Measurements from ENCODE around the gene NDUFAB1. TPM values are rescaled to one million over a fixed set of nuclear protein-coding genes. Genes with fewer than 3 reads are reported as not detected.
"Not testable (repeated sequence)": the region's sequence is repeated elsewhere in the genome, so short reads cannot be mapped to it uniquely, and the experiment has no call there.

Gene NDUFAB1
- polyA plus RNA-seq, 1 of the 3 experiments (the other 2 are of a cell fraction), result 187 TPM

- TF ChIP-seq NRF1 (IDR thresholded peaks at IDR 0.05; ENCODE audit: low read depth, low read length) (no peak), GATA2 (CRISPR knock-in tag; IDR thresholded peaks at IDR 0.05) (no peak)
Observed at GRCh38 chr16:23584186-23585076, 11.7 kb downstream of the NDUFAB1 start (continued).

GRCh38 chr16:23583271-23583670, 12.8 kb downstream of the NDUFAB1 start:
- H3F3A ChIP-seq (replicated peaks; ENCODE audit: insufficient read depth), result peaks cover 21% of the 10 kb centered on the region
- H2AFZ ChIP-seq (ENCODE audit: low read depth); H3K9me3 ChIP-seq; H3K27me3 ChIP-seq (ENCODE audit: insufficient read depth); CTCF ChIA-PET; H3K27ac ChIP-seq (ENCODE audit: low read depth in 2 of 2, low read length in 1 of 2); H3K4me1 ChIP-seq (ENCODE audit: control insufficient read depth in 1 of 2, insufficient read depth in 2 of 2, low read depth in 1 of 2, low read length in 1 of 2); H3K9me2 ChIP-seq; DNase-seq; POLR2A ChIA-PET; H3K9ac ChIP-seq; H4K20me1 ChIP-seq (ENCODE audit: insufficient read depth); H3K4me2 ChIP-seq; H3K4me3 ChIP-seq (ENCODE audit: low read depth in 2 of 2, low read length in 1 of 2): not testable (repeated sequence)
- H3K36me3 ChIP-seq (replicated peaks in 1 of 2; ENCODE audit: control insufficient read depth in 1 of 2, insufficient read depth in 2 of 2, low read length in 1 of 2), result peaks cover 43 to 48% of the 10 kb centered on the region in 2 experiments
- WGBS (ENCODE audit: low lambda C conversion rate), result no CpG with 5 or more reads among the region's 30 CpGs
- H3K79me2 ChIP-seq (ENCODE audit: insufficient read depth), result peaks cover 26% of the 10 kb centered on the region; the same call in 1 of the 2 replicates

- Histone ChIP-seq H3K4me1 (ENCODE audit: control insufficient read depth in 1 of 2, insufficient read depth in 2 of 2, low read depth in 1 of 2, low read length in 1 of 2) (no peaks in the 10 kb centered on the region), H3F3A (replicated peaks; ENCODE audit: insufficient read depth) (peaks cover 24% of the 10 kb centered on the region), H3K27ac (ENCODE audit: low read depth in 2 of 2, low read length in 1 of 2) (no peak overlapping the region), H3K9me3 (no peaks in the 10 kb centered on the region), H3K4me3 (ENCODE audit: low read depth in 2 of 2, low read length in 1 of 2) (no peak overlapping the region), H3K79me2 (ENCODE audit: insufficient read depth) (peaks cover 11% of the 10 kb centered on the region; the same call in 1 of the 2 replicates), H3K9ac (no peak overlapping the region), H3K4me2 (no peak overlapping the region), H3K9me2 (no peaks in the 10 kb centered on the region), H2AFZ (ENCODE audit: low read depth) (no peak overlapping the region), H4K20me1 (ENCODE audit: insufficient read depth) (no peaks in the 10 kb centered on the region), H3K27me3 (ENCODE audit: insufficient read depth) (no peaks in the 10 kb centered on the region), H3K36me3 (replicated peaks in 1 of 2; ENCODE audit: control insufficient read depth in 1 of 2, insufficient read depth in 2 of 2, low read length in 1 of 2) (peaks cover 32 to 44% of the 10 kb centered on the region in 2 experiments)
- TF ChIP-seq MEF2A (IDR thresholded peaks at IDR 0.05; ENCODE audit: borderline replicate concordance, low read depth), result no peak
- no peak for TF ChIP-seq EZH2phosphoT487 (IDR thresholded peaks at IDR 0.05; ENCODE audit: borderline replicate concordance, low read depth)
- no peak for TF ChIP-seq USF2 (IDR thresholded peaks at IDR 0.05; ENCODE audit: borderline replicate concordance, low read depth, low read length)
- no peak for TF ChIP-seq REST (IDR thresholded peaks at IDR 0.05; ENCODE audit: low read depth, low read length)
- no peak for TF ChIP-seq GATA2 (CRISPR knock-in tag; IDR thresholded peaks at IDR 0.05)
- no peak for TF ChIP-seq ZBTB33 (IDR thresholded peaks at IDR 0.05; ENCODE audit: borderline replicate concordance, low read depth)
- TF ChIP-seq GABPA (IDR thresholded peaks at IDR 0.05; ENCODE audit: low read depth), result no peak
- no peak for TF ChIP-seq NFIC (IDR thresholded peaks at IDR 0.05; ENCODE audit: borderline replicate concordance)
- no peak for TF ChIP-seq CTCF (IDR thresholded peaks at IDR 0.05)
- no peak for TF ChIP-seq RAD21 (IDR thresholded peaks at IDR 0.05; ENCODE audit: low read length)
- no peak for TF ChIP-seq FOXJ3 (CRISPR knock-in tag; IDR thresholded peaks at IDR 0.05)
- no peak for TF ChIP-seq TCF12 (IDR thresholded peaks at IDR 0.05)
- no peak for DNase-seq
- ChIA-PET POLR2A (no interaction called here), CTCF (interaction anchor here (2.5 kb wide), 1 partner anchor 15 kb away, joined by 8 read pairs; the partner anchor contains the start of gene NDUFAB1)
Observed at GRCh38 chr16:23581764-23582163, 14.4 kb downstream of the NDUFAB1 start.
